ENCODE measurements around the gene HSH2D.

The HSH2D gene

DNA sequence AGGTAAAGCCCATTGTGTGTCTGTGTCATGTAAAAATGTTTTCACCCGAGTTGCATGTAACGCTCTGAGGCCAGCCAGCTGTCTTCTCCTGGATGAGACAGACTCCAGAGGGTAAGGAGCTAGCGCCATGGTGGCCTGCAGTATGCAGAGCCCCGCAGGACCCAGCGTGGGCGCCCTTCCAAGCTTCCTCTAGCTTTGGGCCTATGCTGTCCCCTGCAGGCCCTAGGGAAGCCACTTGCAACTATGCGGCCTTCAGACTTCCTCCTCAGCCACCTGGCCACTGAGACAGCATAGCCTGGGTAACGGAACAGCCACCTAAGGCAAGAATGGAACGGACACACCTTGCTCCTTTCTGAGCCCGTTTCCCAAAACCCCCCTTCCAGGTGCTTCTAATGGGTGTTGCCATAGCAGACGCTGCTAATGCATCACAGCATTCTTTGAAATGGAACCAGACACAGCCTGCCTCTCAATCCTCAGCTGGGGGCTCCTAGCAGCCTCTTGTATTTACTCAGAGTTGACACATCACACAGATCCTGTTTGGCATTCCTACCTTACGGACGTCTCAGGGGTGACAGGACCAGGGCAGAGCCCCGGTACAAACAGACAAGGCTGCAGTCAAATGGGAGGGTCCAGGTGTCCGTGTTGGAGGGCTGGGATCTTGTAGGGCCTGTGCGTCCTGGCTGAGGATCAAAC, 47.9 kb downstream of the HSH2D start:
- ATAC-seq: peak; percentile 17; the same call in 1 of the 3 replicates
- no peak for TF ChIP-seq TCF4 (CRISPR knock-in tag; IDR thresholded peaks at IDR 0.05; ENCODE audit: borderline replicate concordance)
- TF ChIP-seq PPARA (CRISPR knock-in tag; IDR thresholded peaks at IDR 0.05; ENCODE audit: borderline replicate concordance): no peak
- TF ChIP-seq ZFP30 (CRISPR knock-in tag; IDR thresholded peaks at IDR 0.05): no peak

GRCh38 chr19:16193466-16193865, 50.0 kb downstream of the HSH2D start:
- ATAC-seq: no peak
- TF ChIP-seq RARB (CRISPR knock-in tag; IDR thresholded peaks at IDR 0.05) (no peak), TCF4 (CRISPR knock-in tag; IDR thresholded peaks at IDR 0.05; ENCODE audit: borderline replicate concordance) (no peak), ZFP30 (CRISPR knock-in tag; IDR thresholded peaks at IDR 0.05) (no peak), CREB5 (CRISPR knock-in tag; IDR thresholded peaks at IDR 0.05; ENCODE audit: low read depth) (no peak), ESRRG (CRISPR knock-in tag; IDR thresholded peaks at IDR 0.05) (no peak), CSDC2 (CRISPR knock-in tag; IDR thresholded peaks at IDR 0.05) (no peak), OSR1 (CRISPR knock-in tag; IDR thresholded peaks at IDR 0.05) (no peak), ZNF565 (CRISPR knock-in tag; conservative IDR thresholded peaks at IDR 0.05; ENCODE audit: low read depth) (no peak), PATZ1 (CRISPR knock-in tag; IDR thresholded peaks at IDR 0.05; ENCODE audit: borderline replicate concordance) (no peak), ZFP3 (CRISPR knock-in tag; IDR thresholded peaks at IDR 0.05) (no peak), ARNTL (CRISPR knock-in tag; IDR thresholded peaks at IDR 0.05; ENCODE audit: borderline replicate concordance, low read depth) (no peak), ZNF8 (CRISPR knock-in tag; IDR thresholded peaks at IDR 0.05) (no peak)
- TF ChIP-seq, protein P1, sequence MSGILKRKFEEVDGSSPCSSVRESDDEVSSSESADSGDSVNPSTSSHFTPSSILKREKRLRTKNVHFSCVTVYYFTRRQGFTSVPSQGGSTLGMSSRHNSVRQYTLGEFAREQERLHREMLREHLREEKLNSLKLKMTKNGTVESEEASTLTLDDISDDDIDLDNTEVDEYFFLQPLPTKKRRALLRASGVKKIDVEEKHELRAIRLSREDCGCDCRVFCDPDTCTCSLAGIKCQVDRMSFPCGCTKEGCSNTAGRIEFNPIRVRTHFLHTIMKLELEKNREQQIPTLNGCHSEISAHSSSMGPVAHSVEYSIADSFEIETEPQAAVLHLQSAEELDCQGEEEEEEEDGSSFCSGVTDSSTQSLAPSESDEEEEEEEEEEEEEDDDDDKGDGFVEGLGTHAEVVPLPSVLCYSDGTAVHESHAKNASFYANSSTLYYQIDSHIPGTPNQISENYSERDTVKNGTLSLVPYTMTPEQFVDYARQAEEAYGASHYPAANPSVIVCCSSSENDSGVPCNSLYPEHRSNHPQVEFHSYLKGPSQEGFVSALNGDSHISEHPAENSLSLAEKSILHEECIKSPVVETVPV (CRISPR knock-in tag; IDR thresholded peaks at IDR 0.05): no peak

DNA sequence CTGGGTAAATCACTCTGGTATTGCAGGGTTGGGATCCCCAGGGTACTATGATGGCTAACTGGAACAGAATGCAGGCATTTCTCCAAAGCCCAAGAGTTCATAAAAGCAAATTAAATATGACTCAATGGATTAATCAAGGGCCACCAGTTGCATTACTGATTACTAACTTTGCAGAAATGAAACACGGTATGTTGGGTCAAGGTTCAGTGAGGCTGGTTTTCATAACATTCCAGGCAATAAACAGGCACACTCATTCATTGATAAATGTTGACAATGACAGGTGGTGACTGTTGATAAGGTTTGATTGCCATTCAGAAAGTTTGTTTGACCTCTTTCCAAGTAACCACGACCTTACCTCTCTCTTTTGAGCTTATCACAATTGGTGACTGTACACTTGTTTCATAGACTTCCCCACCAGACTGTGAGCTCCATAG, 53.7 kb downstream of the HSH2D start:
- TF ChIP-seq RARB (CRISPR knock-in tag; IDR thresholded peaks at IDR 0.05): no peak
- no peak for TF ChIP-seq PPARA (CRISPR knock-in tag; IDR thresholded peaks at IDR 0.05; ENCODE audit: borderline replicate concordance)
- TF ChIP-seq ISL1 (CRISPR knock-in tag; IDR thresholded peaks at IDR 0.05): peak; percentile 69
- TF ChIP-seq ZFP30 (CRISPR knock-in tag; IDR thresholded peaks at IDR 0.05): no peak
- TF ChIP-seq TSHZ2 (CRISPR knock-in tag; IDR thresholded peaks at IDR 0.05): no peak
- peak; percentile 59 for ATAC-seq

- ATAC-seq: peak; percentile 95
- no peak for TF ChIP-seq GLIS3 (CRISPR knock-in tag; IDR thresholded peaks at IDR 0.05)
- TF ChIP-seq BACH2 (CRISPR knock-in tag; IDR thresholded peaks at IDR 0.05; ENCODE audit: borderline replicate concordance): no peak
- TF ChIP-seq ZNF70 (CRISPR knock-in tag; IDR thresholded peaks at IDR 0.05): no peak
- TF ChIP-seq TSHZ2 (CRISPR knock-in tag; IDR thresholded peaks at IDR 0.05): no peak
- no peak for TF ChIP-seq CSDC2 (CRISPR knock-in tag; IDR thresholded peaks at IDR 0.05)
- TF ChIP-seq PPARA (CRISPR knock-in tag; IDR thresholded peaks at IDR 0.05; ENCODE audit: borderline replicate concordance): no peak
- TF ChIP-seq ESRRG (CRISPR knock-in tag; IDR thresholded peaks at IDR 0.05): no peak
- TF ChIP-seq OSR1 (CRISPR knock-in tag; IDR thresholded peaks at IDR 0.05): no peak
- no peak for TF ChIP-seq ZNF8 (CRISPR knock-in tag; IDR thresholded peaks at IDR 0.05)
- no peak for TF ChIP-seq TOX (CRISPR knock-in tag; IDR thresholded peaks at IDR 0.05; ENCODE audit: borderline replicate concordance)
- no peak for TF ChIP-seq ARNTL (CRISPR knock-in tag; IDR thresholded peaks at IDR 0.05; ENCODE audit: borderline replicate concordance, low read depth)
- TF ChIP-seq ZFP30 (CRISPR knock-in tag; IDR thresholded peaks at IDR 0.05): no peak
- no peak for TF ChIP-seq RARB (CRISPR knock-in tag; IDR thresholded peaks at IDR 0.05)
- no peak for TF ChIP-seq PATZ1 (CRISPR knock-in tag; IDR thresholded peaks at IDR 0.05; ENCODE audit: borderline replicate concordance)
These were observed 54.3 kb downstream of the HSH2D start, which contains the start of gene AP1M1 for GRCh38 chr19:16197622-16198369. Gene AP1M1, plus strand, starts transcription at chr19:16197911. Its CDS starts 116 bp downstream, at chr19:16198027.

Measured in SK-N-SH treated with all-trans-retinoic acid at 6 μM for 48 hours (cell line).